ENCODE results near the gene STPG4. TPM values are rescaled to one million over a fixed set of nuclear protein-coding genes. Genes with fewer than 3 reads are reported as not detected.
A peak's percentile ranks its signal among the peaks of the same experiment; 100 is the strongest.

The STPG4 gene
- total and polyA plus RNA-seq, 8 donors = 0.17 to 1.0 (median 0.33) TPM

- no peak for TF ChIP-seq CTCF (IDR thresholded peaks at IDR 0.05)
- H3K27me3 ChIP-seq = no peaks in the 10 kb centered on the region
- H3K27ac ChIP-seq = peak overlapping the region in 1 of 2 donors; percentile 41
- intact Hi-C loops (cut with DNase I) = no loop called here
- H3K4me1 ChIP-seq = peaks cover 9 to 34% of the 10 kb centered on the region in 2 donors
- DNase-seq = peak in 2 of 4 donors; percentile 61 to 82
- no peaks in the 10 kb centered on the region for H3K36me3 ChIP-seq
- peak; percentile 45 for ATAC-seq
- no peaks in the 10 kb centered on the region for H3K9me3 ChIP-seq
- H3K4me3 ChIP-seq = no peak overlapping the region
Observed at GRCh38 chr2:47088371-47089082, 66.6 kb downstream of the STPG4 start.

- no peak overlapping the region for H3K4me3 ChIP-seq
- intact Hi-C loops (cut with DNase I) = no loop called here
- H3K4me1 ChIP-seq = peaks cover 9 to 38% of the 10 kb centered on the region in 2 donors
- no peaks in the 10 kb centered on the region for H3K9me3 ChIP-seq
- no peak for DNase-seq
- no peak for ATAC-seq
- no peaks in the 10 kb centered on the region for H3K36me3 ChIP-seq
- TF ChIP-seq CTCF (IDR thresholded peaks at IDR 0.05) = no peak
- H3K27ac ChIP-seq = peak overlapping the region in 1 of 2 donors; percentile 56
- H3K27me3 ChIP-seq = no peaks in the 10 kb centered on the region
Observed at GRCh38 chr2:47087051-47087450, 68.1 kb downstream of the STPG4 start.

GRCh38 chr2:47086571-47086970, 68.5 kb downstream of the STPG4 start:
- ATAC-seq (peak; percentile 21), DNase-seq (no peak)
- intact Hi-C loops (cut with DNase I) = no loop called here
- Histone ChIP-seq H3K36me3 (no peaks in the 10 kb centered on the region), H3K4me3 (no peak overlapping the region), H3K27ac (peak overlapping the region in 1 of 2 donors; percentile 56), H3K9me3 (no peaks in the 10 kb centered on the region), H3K4me1 (peaks cover 9 to 38% of the 10 kb centered on the region in 2 donors), H3K27me3 (no peaks in the 10 kb centered on the region)
- no peak for TF ChIP-seq CTCF (IDR thresholded peaks at IDR 0.05)

GRCh38 chr2:47086054-47086471, 69.0 kb downstream of the STPG4 start:
- no peak for DNase-seq
- no peak overlapping the region for H3K4me3 ChIP-seq
- no peaks in the 10 kb centered on the region for H3K27me3 ChIP-seq
- intact Hi-C loops (cut with DNase I) = no loop called here
- no peaks in the 10 kb centered on the region for H3K36me3 ChIP-seq
- no peak for TF ChIP-seq CTCF (IDR thresholded peaks at IDR 0.05)
- no peaks in the 10 kb centered on the region for H3K9me3 ChIP-seq
- no peak overlapping the region for H3K27ac ChIP-seq
- peaks cover 9 to 38% of the 10 kb centered on the region in 2 donors for H3K4me1 ChIP-seq
- ATAC-seq = peak; percentile 9

- no peak overlapping the region for H3K27ac ChIP-seq
- H3K27me3 ChIP-seq = no peaks in the 10 kb centered on the region
- H3K4me1 ChIP-seq = peaks cover 16 to 47% of the 10 kb centered on the region in 2 donors
- no peaks in the 10 kb centered on the region for H3K36me3 ChIP-seq
- H3K9me3 ChIP-seq = no peaks in the 10 kb centered on the region
- DNase-seq (no peak), ATAC-seq (peak; percentile 24)
- intact Hi-C loops (cut with DNase I) = no loop called here
- H3K4me3 ChIP-seq = no peak overlapping the region
- TF ChIP-seq CTCF (IDR thresholded peaks at IDR 0.05) = no peak
Observed at GRCh38 chr2:47083886-47084687, 71.0 kb downstream of the STPG4 start.

Measured in left lung (tissue), 10 donors.